ENCODE measurements around the gene SLC38A4.
"Not testable (repeated sequence)": the region's sequence is repeated elsewhere in the genome, so short reads cannot be mapped to it uniquely, and the experiment has no call there.

The SLC38A4 gene, protein sequence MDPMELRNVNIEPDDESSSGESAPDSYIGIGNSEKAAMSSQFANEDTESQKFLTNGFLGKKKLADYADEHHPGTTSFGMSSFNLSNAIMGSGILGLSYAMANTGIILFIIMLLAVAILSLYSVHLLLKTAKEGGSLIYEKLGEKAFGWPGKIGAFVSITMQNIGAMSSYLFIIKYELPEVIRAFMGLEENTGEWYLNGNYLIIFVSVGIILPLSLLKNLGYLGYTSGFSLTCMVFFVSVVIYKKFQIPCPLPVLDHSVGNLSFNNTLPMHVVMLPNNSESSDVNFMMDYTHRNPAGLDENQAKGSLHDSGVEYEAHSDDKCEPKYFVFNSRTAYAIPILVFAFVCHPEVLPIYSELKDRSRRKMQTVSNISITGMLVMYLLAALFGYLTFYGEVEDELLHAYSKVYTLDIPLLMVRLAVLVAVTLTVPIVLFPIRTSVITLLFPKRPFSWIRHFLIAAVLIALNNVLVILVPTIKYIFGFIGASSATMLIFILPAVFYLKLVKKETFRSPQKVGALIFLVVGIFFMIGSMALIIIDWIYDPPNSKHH

DNA sequence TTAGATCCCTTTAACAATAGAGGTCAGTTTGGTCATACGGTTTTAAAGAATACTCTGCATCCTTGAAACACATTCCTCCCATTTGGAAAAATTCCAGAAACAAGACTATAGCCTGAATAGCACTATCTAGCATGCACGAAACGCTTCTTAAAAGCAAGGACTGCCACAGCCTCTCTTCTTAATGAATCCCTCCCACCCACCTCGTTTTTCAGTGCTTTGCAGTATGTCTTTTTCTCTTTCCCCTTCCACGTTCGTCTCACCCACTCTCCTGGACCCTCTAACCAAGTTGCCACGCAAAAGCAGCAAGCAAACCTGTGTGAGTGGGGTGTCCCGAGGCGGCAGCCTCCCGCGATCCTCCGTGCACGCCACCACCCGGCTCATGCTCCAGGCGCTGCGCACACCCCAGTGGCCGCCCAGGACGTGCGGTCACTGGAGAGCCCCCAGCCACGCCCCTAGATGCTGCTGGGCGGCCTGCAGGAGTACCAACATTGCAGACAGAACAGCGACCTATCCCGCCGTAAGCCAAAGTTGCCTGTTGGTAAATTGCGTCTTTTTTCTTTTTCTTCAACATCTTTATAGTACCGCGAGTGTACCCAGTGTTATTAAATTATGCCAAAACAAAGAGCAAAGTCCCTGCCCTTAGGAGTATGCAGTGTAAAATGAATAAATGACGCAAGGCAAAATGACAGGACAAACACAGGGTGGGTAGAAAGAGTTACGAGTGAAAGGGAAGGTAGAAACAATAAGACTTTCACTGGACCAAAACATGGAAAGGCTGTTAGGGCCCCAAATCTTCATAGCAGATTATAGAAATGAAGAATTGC lies at the start of gene SLC38A4:
Gene SLC38A4 (minus strand): TSS at position 407 of the 824 bp plus-strand sequence. CDS start 32,926 bp downstream, outside the sequence.
- no peak for DNase-seq

DNA sequence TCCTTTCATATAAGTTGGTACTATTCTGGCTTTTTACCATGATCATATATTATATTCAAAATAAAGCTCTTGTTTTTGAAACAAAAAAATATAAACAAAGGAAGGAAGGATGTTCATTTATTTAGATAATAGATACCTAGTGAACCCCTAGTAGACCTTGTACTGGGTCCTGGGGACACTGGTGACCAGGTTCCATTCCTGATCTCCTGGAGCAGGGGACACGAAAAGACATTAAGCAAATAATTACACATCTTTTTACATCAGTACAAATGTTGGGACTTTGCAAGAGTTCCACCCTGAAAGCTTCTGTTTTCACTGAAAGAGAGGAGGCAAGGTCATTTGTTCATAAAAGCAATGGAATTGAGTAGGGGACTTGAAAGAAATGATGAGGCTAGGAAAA lies 49.3 kb upstream of the SLC38A4 start:
- no peak for DNase-seq

DNA sequence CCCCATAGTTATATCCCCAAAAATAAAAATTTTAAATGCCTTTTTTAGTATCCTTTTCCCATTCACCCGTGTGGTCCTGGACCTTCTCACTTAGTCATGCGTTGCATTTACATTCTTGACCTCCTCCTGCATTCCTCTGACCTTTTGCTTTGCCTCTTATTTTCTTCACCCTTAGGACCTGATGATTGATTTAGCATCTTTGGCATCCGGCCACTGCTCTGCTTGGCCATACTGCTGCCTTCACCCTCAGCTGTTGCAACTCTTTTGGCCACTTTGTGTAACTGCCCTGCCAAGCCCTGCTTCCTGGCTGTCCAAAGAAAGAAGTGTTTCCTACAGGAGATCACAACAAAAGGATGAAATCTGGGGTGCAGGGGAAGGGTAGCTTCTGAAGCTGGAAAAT lies 48.8 kb upstream of the SLC38A4 start:
- no peak for DNase-seq

DNA sequence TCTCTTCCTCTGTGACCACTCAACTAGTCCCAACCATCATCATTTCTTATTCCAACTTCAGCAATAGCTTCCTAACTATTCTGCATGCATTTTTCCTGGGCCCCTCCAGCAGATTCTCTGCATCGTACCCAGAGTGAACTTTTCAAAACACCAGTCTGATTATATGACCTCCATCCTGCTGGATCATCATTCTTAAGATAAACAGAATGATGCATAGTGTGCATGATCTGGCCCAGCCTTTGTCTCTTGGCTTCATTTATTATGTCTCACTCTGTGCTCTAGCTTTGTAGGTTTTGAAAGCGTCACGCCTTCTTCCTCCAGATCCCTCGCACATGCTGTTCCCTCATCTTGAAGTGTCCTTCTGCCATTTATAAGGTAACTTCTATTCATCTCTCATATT lies 46.3 kb upstream of the SLC38A4 start:
- DNase-seq, result no peak

DNA sequence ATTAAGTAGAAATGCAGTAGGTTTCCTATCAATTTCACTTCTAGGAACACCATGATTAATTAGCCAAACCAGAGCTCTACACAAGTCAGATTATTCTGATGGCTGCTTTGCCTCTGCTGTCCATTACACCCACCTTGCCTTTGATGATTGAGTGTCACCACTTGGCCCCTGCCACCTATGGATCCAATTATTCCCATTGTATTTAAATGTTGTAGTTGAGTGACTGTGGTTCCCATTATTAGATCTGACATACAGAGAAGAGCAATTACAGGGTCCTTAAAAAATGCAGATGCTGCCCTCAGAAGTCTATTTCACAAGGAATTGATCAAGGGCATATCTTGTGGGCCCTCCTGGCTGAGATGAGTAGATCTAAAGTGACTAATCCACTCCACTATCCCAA lies 39.5 kb upstream of the SLC38A4 start:
- no peak for DNase-seq

DNA sequence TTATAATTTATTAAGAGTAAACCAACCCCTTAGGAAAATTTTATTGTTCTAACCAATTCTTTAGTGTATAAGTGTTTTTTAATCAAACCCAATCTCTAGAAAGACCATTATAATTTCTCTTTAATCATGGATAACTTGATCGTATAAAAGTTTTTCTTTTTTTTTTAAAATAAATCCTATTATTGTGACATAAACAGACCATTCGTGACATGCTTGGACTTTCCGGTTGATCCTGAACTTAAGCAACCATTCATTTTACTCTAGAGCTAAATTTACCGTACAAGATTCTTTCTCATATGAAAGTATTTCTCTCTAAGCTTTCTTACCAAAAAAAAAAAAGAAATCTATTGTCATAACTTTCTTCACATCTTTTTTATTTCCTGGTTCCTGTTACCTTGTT lies 32.6 kb upstream of the SLC38A4 start:
- DNase-seq, result no peak

DNA sequence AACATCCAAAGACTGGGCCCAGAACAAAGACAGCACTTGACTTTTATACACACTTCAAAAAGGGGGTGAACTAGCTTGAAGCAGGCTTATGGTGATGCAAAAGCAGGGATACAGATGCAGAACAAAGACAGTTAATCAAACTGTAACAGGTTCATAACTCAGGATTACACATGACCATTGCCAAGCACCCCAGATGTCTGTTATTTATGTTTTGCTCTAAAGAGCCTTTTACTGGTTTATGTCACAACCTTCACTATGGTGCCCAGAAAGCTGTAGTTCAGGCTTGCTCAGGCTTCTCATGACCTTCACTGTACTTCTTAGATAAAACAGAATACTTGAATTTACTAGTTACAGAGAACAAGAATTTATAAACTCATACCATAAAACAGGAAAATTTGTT lies 31.7 kb upstream of the SLC38A4 start:
- no peak for DNase-seq

DNA sequence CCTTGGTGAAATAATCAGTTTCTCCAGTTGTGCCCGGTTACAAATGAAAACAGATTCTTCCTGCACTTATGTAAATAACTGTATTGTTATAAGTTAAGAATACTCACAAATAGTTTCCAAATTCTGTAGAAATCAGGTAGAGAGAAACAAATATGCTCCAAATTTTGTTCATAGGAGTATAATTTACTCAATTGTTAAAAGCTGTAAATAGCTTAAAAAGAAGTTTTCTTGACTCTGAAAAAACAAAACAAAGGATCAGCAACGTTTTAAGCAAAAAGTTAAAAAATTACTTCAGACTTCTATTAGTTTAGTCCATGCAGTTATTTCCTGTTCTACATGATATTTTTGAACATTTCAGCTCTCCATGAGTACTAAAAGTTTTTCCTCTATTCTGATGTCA lies 30.0 kb upstream of the SLC38A4 start:
- DNase-seq, result no peak

DNA sequence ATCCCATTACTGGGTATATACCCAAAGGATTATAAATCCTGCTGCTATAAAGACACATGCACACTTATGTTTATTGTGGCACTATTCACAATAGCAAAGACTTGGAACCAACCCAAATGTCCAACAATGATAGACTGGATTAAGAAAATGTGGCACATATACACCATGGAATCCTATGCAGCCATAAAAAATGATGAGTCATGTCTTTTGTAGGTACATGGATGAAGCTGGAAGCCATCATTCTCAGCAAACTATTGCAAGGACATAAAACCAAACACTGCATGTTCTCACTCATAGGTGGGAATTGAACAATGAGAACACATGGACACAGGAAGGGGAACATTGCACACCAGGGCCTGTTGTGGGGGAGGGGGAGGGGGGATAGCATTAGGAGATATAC lies 28.4 kb upstream of the SLC38A4 start:
- DNase-seq, result not testable (repeated sequence)

DNA sequence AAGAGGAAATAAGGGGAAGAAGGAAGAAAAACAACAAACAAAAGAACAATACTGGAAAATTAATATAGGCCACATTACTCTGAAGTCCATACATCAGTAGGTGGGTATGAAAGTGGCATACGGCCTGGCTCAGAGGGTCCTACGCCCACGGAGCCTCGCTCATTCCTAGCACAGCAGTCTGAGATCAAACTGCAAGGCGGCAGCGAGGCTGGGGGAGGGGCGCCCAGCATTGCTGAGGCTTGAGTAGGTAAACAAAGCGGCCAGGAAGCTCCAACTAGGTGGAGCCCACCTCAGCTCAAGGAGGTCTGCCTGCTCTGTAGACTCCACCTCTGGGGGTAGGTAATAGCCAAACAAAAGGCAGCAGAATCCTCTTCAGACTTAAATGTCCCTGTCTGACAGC lies 23.0 kb upstream of the SLC38A4 start:
- not testable (repeated sequence) for DNase-seq

DNA sequence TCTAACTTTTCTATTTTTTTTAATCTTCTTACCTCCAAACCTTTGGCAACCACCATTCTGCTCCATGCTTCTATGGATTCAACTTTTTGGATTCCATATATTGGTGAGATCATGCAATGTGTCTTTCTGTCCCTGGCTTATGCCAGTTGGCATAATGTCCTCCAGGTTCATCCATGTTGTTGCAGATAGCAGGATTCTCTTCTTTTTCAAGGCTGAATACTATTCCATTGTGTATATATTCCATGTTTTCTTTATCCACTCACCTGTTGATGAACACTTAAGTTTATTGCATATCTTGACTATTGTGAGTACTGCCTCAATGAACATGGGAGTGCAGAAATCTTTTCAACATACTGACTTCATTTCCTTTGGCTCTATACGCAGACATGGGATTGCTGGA lies 21.2 kb upstream of the SLC38A4 start:
- no peak for DNase-seq

DNA sequence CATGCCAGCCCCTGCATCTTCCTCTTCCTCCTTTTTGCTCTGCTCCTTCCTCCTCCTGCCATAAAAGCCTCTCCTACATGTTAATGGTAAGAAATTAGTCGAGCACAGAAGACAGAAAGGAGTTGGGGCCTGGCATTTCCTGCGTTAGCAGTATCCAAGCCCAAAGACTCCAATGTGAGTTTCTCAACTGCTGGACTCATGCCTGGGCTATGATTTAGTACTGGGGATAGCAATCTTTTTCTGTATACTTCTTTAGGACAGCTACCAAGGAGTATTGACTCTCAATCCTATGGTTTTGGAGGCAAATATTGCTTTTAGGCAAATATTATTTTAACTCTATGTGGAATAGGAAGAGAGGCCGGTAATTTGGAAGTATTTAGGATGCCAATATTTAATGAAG lies 18.0 kb upstream of the SLC38A4 start:
- DNase-seq, result no peak

DNA sequence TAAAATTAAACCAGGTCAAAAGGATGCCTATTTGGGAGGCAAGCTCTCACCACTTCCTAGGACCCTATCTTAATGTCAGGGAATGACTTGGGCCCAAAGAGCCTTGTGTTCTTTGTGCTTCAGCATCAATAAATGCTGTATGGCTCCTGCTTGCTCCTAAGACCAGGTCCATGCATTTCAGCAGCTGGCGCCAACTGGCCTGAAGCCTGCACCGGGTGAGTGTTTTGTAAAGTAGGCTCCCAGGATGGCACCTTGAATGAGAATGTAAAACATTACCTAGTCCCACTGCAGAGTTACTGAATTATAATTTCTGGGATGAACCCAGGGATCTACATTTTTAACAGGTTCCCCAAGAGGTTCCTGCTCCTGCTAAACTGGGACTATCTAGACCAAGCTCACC lies 16.1 kb upstream of the SLC38A4 start:
- DNase-seq, result no peak

DNA sequence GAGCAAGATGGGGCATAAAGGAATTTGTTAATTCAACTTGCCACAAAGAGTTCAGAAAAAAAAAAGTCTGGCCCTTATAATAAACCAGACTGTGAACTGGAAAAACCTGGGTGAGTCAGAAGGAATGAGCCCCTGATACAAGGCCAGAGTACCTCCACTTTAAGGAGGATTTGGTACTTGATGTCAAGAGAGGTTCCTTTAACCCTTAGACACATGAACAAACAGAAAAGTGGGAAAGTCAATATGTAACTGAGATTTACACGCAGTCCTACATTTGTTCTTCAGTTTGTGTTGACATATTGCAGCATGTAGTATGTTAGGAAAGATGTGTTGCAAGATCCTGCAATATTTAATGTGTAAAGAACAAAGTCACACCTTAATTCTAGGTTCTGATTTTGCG lies 14.2 kb upstream of the SLC38A4 start:
- no peak for DNase-seq

DNA sequence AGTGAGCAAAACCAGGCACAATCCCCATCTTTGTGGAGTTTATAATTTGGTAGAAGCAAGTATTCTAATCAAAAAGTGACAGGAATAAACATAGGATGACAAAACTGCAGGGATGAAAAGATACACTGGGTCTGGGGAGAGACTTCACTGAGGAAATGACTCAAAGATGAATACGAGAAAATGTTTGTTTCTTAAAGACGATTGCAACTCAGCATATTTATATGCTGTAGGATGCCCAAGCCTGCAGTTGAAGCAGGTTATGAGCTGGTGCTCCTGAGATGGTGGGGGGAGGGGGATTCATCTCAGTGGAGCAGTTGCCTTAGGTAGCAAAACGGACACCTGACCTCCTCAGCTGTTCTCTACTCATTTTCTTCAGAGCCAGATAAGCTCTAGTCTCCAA lies 13.4 kb upstream of the SLC38A4 start:
- DNase-seq, result no peak

DNA sequence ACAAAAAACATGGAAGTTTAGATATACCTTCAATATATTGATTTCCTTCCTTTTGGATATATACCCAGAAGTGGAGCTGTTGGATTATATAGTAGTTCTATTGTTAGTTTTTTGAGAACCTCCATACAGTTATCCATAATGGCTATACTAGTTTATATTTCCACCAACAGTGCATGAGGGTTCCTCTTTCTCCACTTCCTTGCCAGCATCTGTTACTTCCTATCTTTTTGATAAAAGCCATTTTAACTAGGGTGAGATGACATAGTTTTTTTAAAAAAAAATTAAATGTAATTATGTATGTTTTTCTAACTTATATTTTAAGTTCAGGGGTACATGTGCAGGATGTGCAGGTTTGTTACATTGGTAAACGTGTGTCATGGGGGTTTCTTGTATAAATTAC lies 10.0 kb upstream of the SLC38A4 start:
- DNase-seq, result no peak

DNA sequence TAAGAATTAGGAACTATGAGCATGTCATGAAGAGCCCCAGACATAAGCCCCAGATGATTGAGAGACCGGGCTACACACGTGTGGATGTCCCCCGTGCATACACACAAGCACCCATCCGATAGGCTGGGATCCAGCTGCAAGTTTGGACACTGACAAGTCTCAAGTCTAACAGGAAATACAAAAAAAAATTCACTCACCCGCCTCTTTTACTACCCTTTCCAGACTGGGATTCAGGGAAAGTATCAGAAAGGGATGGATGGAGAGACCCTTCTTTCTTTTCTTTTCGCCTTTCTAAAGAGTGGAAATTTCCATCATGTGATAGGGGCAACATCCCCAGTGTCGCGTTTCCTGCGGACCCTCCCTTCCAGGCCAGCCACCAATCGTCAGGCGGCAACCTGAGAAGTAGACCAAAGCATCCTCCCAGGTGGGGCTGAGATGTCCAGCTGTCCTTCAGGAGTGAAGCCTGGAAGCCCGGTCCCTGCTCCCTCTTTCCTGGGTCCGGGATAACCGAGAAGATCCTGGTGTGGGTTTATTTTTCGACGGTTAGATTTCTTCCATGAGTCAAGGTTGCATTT lies 6.4 kb upstream of the SLC38A4 start:
- no peak for DNase-seq

DNA sequence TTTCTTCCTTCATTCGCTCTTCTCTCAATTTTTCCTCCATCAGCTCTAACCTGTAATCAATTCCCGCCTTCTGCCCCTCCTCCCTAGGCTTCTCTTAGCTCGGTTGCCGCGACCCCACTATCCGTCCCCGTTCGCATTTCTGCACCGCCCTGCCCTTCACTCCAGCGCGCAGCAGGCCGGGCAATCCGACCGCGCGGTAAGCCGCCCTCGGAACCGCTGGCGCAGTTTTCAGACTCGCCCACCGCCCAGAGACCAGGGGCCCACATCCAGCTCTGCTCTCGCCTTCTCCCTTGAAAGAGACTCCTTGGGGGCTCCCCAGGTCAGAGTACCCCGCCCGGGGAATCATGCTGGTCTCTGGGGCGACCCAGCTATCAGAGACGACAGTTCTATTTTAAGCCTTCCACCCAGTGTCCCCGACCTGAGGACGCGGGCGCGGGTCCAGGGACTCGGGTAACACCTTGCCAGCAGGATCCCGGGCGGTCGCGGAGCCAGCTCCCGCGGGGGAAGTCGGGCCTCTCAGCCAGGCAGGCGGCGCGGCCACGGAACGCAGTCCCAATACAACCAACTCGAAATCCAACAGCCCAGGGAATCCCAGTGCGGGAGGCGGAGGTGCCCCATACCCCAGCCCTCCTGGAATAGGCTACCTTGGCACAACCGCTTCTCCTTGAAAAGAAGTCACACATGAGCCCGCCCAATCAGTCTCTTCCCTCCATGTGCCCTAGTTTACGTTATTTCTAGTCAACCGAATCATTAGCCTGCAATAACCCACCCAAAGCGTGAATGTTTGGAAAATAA lies 5.7 kb upstream of the SLC38A4 start:
- no peak for DNase-seq

DNA sequence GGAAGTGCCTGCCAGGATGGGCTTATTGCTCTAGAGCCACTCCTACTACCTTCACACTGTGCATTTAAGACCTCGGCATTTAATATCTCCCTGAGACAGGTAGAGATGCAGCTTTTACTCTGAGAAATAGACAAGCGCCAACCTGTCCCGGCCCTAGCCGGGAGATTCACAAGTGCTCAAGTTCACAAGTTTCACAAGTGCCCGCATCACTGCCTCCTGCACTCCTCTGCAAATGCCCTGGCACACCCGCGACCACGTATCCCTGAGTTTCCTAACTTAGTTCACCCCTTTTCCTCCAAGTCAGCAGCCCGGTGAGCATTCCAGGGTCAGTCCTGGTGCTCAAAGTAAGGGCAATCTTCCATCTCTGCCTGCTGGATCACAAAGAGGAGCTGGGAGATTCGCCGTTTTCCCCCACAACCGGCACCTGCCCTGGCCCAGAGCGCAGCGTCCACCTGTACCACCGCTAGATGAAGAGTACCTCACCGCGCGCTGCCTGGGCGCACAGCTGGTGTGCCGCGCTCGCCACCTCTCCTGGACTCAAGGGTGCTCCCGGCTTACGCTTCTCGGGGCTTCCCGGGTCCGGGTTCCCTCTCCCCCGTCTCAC lies 5.0 kb upstream of the SLC38A4 start:
- DNase-seq, result no peak

DNA sequence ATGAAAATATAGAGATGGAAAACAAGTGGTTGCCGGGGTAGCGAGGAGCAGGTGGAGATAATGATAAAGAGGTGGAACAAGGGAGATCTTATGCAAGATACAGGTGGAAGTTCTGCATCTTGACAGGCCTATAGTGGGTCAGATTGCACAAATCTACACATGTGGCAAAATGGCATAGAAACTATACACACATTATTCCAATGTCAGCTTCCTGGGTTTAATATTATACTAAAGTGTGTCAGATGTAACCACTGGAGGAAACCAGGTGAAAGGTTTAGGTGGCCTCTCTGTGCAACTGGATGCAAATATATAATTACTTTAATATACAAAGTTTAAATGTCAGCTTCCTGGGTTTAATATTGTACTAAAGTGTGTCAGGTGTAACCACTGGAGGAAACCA lies 1.1 kb downstream of the SLC38A4 start:
- DNase-seq, result no peak

DNA sequence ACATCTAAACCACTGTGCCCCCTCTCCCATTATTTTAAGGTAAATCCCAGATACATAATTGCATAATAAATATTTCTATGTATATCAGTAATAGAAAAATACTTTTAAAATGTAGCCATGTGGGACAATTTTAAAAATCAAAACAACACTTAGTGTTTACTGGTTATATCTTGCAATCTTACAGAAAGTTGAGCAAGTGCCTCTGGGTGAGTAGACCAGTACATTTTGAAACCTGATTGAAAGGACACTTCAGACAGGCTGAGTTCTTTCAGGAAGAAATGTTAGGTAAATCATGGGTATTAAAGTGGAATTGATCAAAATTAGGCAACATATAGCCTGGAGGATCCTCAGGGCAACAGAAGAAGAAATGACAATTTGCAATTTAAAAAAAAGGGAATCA lies 7.2 kb downstream of the SLC38A4 start:
- no peak for DNase-seq

DNA sequence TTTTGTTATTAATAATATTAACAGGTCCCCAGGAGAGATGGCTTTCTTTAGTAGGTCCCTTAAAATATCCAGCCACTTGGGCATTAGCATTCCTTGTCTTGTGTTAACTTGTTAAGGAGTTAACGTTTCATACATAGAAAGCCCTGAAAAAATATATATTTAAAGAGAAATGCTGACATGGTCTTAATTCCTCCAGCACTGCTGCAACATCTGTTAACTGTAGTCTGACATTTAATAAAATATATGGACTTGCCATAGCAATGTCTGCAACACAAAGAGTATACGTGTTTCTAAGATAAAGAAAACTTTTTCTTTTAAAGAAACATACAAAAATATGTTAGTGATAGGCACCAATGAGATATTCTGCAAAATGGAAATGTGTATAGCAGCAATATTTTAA lies 10.0 kb downstream of the SLC38A4 start:
- no peak for DNase-seq
